GM10847 (cell line): Measurements from ENCODE around the gene TRPM6.

ENCODE experiments used
- POLR2A ChIP-seq: IDR thresholded peaks from 2 replicates; pipeline ENCODE4 v1.6.1; 2011; ENCODE audit not compliant: insufficient read length; ENCODE audit errors: extremely low read depth

TRPM6 gene

GRCh38 chr9:74803376-74804017, 84.2 kb downstream of the TRPM6 start:
- no peak for TF ChIP-seq POLR2A

GRCh38 chr9:74800226-74800625, 87.5 kb downstream of the TRPM6 start:
- no peak for TF ChIP-seq POLR2A

GRCh38 chr9:74795803-74796202, 91.9 kb downstream of the TRPM6 start:
- TF ChIP-seq POLR2A, result no peak

DNA sequence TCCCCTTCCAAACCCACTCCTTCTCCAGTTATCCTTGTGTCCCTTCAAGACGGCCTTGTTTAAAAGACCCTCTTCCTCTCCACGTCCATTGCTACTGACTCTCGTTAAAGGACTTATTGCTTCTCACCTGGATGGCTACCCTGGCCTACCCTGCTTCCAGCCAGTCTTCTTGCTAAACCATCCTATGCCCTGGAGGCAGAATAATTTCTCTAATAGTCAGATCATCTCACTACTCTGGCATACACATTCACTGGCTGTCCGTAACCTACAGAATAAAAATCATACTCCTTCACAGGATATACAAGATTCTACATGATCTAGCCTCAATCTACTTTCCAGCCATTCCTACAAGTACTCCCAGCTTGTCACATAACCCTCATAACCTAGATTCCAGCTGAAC, 92.6 kb downstream of the TRPM6 start:
- no peak for TF ChIP-seq POLR2A

DNA sequence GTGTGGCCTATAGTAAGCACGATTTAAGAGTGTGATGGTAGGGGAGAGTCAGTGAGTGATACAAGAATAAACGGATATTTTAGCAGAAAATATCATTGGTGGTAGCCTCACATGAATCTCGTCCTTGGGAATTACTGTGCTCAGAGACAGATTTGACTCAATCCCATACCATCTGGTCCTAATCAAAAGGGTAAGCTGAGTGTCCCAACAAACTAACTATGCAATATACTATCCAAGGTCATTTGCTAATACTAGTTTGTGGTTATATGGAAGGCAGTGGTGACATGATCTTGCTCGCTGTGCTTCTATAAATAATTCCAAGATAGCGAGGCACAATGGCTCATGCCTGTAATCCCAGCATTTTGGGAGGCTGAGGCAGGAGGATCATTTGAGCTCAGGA, 103.2 kb downstream of the TRPM6 start:
- no peak for TF ChIP-seq POLR2A

DNA sequence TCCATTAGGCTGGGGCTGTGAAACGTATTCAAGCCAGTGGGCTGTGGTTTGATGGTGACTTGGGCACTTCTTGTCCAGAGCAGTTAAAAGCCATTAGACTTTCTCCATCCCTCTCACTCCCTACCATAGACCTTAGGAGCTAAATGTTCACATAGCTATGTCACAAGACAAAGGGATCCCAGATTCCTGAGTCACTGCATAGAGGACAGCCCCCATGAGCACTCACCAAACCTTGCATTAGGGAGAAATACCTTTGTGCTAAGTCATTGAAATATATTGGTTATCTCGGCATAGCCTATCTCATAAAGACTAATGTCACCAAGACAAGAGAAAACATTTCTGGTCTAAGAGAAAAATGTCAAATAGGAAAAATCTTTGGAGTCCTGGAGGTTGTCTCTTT, 104.3 kb downstream of the TRPM6 start:
- no peak for TF ChIP-seq POLR2A

- no peak for TF ChIP-seq POLR2A
Measured at GRCh38 chr9:74777136-74777879, 110.4 kb downstream of the TRPM6 start.

GRCh38 chr9:74775396-74775795, 112.3 kb downstream of the TRPM6 start:
- TF ChIP-seq POLR2A, result no peak

GRCh38 chr9:74773886-74774479, 113.7 kb downstream of the TRPM6 start:
- no peak for TF ChIP-seq POLR2A

DNA sequence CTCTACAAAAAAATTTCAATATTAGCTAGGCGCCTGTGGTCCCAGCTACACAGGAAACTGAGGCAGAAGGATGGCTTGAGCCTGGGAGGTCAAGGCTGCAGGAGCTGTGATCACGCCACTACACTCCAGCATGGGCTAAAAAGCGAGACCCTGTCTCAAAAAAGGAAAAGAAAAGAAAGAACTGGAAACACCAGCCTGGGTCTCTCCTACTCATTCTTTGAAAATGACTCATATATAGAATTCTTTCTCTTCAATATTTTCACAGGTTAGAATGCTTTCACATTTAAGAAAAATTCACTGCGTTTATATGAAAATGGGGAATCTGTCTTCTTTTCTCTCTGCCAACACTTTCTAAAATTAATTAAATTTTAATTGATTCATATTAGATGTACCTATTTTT, 115.6 kb downstream of the TRPM6 start:
- TF ChIP-seq POLR2A, result no peak

GRCh38 chr9:74771672-74772071, 116.0 kb downstream of the TRPM6 start:
- no peak for TF ChIP-seq POLR2A

DNA sequence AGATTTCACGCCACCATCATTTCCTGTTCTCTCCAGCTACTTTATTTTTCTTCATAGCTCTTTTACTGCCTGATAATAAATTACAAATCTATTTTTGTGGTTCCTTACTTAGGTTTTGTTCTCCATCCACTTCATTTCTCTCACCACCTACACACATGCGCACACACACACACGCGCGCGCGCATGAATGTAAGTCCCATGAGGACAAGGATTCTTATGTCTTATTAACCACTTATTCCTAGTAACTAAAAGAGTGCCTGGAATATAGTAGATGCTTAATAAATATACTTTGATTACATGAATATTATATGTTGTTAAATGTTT, 116.5 kb downstream of the TRPM6 start:
- TF ChIP-seq POLR2A, result no peak

- TF ChIP-seq POLR2A, result no peak
Measured at GRCh38 chr9:74770508-74771261, 117.0 kb downstream of the TRPM6 start.

GRCh38 chr9:74765481-74765971, 122.2 kb downstream of the TRPM6 start:
- no peak for TF ChIP-seq POLR2A

DNA sequence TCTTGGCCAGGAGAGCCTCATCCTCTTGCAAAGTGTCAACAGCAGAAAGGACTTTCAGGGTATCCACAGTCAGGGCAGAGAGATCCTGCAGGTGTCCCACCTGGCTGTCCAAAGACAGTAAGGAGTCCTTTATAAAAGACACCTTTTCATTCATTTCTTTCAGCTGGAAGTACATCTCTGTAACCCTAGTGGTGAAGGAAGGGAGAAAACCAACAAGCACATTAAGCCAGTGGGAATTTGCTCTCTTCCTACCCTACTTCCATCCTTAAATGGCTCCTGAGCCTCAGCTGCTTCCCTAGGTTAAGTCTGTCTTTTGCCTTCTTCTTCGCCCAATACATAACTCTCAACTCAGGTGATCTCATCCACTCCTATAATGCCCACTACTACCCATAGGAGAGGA, 124.8 kb downstream of the TRPM6 start:
- no peak for TF ChIP-seq POLR2A
